B cell (primary cell): Measurements from ENCODE around the gene TNRC6B.

ENCODE experiments used
- EZH2 ChIP-seq: IDR thresholded peaks from 2 replicates; pipeline ENCODE4 v1.6.1; 2012; ENCODE audit warnings: borderline replicate concordance, low read depth, mild to moderate bottlenecking, moderate library complexity, low read length; ENCODE audit not compliant: insufficient read depth, poor library complexity, severe bottlenecking
- TF ChIP-seq, protein P1 (sequence below): fragments of 200-600 bp; IDR thresholded peaks from one replicate; pipeline ENCODE4 v1.8.0; 2022; ENCODE audit warnings: antibody characterized with exemption, mild to moderate bottlenecking

DNA sequence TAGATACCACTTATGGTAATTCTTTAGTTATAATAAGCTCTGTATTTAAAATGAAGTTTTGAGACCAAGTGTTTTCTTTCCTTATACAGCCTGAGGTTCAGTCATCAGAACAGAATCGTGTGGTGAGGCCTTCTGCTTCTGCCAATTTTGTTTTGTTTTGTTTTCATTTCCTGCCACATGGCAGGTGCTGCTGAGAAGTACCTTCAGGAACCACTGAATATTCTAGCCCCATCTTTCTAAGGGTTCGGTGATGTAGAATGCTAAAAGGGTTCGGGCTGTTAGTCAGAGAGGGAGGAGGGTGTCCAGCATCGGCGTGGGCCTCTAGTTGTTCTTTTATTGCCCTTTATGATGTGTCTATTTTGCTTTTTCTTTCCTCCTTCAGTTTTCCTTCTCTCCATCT is 25.8 kb downstream of the TNRC6B start:
- TF ChIP-seq, protein P1, sequence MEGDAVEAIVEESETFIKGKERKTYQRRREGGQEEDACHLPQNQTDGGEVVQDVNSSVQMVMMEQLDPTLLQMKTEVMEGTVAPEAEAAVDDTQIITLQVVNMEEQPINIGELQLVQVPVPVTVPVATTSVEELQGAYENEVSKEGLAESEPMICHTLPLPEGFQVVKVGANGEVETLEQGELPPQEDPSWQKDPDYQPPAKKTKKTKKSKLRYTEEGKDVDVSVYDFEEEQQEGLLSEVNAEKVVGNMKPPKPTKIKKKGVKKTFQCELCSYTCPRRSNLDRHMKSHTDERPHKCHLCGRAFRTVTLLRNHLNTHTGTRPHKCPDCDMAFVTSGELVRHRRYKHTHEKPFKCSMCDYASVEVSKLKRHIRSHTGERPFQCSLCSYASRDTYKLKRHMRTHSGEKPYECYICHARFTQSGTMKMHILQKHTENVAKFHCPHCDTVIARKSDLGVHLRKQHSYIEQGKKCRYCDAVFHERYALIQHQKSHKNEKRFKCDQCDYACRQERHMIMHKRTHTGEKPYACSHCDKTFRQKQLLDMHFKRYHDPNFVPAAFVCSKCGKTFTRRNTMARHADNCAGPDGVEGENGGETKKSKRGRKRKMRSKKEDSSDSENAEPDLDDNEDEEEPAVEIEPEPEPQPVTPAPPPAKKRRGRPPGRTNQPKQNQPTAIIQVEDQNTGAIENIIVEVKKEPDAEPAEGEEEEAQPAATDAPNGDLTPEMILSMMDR: no peak
- no peak for TF ChIP-seq EZH2
